NCI-H146 (cell line): ENCODE measurements around the gene SLC2A5.

ENCODE experiments used
- DNase-seq: peaks from one replicate; lab custom pipeline; 2025; lab: John Stamatoyannopoulos, UW

The SLC2A5 gene

DNA sequence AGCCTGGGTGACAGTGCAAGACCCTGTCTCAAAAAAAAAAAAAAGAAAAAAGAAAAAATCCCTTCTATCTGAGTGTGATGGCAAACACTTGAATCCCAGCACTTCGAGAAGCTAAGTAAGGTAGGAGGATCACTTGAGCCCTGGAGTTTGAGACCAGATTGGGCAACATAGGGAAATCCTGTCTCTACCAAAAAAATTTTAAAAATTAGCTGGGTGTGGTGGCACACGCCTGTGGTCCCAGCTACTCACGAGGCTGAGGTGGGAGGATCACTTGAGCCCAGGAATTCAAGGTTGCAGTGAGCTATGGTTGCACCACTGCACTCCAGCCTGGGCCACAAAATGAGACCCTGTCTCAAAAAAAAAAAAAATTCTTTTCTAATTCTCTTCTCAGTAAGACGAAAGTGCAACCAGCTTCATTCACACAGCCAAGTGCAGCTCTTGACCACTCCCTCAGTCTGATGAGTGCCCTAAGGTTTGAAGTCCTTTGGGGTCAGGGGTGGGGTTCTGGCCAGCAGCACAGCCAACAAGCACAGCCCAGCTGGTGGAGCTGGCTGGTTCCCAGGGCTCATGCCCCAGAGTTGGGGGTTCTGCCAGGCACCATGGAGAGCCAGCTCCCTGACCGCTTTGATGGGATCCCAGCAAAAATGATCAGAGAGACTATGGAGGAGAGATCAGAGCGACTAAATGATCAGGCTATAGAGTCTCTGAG is 8.0 kb downstream of the SLC2A5 start:
- DNase-seq, result no peak

GRCh38 chr1:9059891-9060744 is 9.3 kb downstream of the SLC2A5 start:
- no peak for DNase-seq

DNA sequence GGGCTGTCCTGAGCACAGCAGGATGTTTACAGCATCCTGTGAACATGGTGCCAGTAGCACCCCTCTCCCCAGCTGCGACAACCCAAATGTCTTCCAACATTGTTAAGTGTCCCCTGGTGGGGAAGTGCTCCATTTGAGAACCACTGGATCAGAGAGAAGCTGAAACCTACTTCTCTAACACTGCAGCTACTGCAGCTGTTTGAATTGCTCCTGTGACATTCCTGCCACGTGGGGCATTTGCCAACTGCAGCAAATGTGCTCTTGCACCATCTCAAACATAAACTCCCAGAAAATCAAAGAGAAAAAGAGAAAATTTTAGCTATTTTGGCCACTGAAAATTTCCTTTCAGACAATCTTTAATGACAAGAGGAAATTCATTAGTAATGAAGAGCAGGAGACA is 11.0 kb downstream of the SLC2A5 start:
- DNase-seq, result no peak

DNA sequence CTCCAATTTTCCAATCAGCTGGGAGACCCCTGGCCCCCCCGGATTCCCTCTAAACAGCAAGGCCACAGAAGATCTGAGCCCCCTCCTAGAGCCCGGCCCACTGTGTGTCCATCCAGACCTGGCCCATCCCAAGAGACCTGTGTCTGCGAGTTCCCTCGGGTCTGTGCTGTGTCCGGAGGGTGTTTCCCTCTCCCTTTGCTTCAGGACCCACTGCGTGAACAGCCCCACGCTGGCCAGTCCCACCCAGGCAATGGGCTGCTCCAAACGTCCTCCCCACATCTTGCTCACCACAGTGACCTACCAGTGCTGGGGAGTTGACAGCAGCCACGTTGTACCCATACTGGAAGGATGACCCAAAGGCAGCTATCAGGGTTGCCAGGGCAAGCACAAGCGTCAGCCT is 11.6 kb downstream of the SLC2A5 start:
- DNase-seq, result no peak

DNA sequence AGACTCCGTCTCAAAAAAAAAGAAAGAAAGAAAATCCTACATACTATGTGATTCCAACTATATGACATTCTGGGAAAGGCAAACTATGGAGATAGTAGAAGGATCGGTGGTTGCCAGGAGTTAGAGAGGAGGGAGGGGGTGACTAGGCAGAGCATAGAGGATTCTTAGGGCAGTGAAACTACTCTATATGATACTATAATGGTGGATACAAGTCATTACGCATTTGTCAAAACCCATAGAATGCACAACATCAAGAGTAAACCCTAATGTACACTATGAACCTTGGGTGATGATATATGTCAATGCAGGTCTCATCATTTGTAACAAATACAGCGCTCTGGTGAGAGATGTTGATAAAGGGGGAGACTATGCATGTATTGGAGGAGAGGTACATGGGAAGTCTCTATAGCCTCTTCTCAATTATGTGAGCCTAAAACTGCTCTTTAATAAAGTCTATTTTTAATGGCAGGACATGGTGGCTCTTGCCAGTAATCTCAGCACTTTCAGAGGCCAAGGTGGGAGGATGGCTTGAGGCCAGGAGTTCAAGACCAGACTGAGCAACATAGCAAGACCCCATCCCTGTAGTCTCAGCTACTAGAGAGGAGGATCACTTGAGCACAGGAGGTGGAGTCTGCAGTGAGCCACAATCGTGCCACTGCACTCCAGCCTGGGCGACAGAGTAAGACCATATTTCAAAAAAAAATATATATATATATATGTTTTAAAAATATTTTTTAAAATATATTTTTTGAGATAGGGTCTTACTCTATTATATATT is 17.0 kb downstream of the SLC2A5 start:
- no peak for DNase-seq

DNA sequence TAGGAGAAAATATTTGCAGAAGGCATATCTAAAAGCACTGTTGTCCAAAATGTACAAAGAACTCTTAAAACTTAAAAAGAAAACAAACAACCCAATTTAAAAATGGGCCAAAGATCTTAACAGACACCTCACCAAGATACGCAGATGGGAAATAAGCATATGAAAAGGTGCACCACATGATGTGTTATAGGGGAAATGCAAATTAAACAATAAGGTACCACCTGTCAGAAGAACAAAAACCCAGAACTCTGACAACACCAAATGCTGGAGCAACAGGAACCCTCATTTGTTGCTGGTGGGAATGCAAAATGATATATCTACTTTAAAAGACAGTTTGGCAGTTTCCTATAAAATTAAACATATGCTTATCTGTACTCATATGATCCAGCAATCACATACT is 18.1 kb downstream of the SLC2A5 start:
- DNase-seq, result no peak

DNA sequence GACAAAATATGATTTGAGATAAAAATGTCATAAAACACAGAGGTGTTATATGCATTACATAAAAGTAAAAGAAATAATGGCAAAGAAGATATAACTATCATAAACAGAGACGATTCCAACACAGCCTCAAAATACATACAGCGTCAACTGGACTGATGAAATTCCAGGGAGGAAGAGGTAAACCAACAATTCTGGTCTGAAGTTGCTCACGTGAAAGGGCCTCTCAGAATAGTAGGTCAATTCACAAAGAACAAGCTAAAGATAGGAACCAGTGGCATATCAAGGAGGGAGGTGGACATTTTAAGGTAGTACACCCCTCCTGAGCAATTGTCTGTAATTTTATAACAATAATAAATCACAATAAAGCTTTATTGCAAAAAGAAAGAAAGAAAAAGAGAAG is 18.6 kb downstream of the SLC2A5 start:
- DNase-seq, result no peak

DNA sequence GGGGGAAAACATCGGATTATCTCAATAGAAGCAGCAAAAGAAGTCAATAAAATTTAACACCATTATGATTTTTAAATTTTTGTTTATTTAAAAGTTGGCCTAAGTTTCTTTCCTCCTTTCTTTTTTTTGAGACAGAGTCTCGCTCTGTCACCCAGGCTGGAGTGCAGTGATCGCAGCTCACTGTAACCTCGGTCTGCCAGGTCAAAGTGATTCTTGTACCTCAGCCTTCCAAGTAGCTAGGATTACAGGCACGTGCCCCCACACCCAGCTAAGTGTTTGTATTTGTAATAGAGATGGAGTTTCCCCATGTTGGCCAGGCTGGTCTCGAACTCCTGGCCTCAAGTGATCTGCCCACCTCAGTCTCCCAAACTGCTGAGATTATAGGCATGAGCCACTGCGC is 20.9 kb downstream of the SLC2A5 start:
- no peak for DNase-seq

DNA sequence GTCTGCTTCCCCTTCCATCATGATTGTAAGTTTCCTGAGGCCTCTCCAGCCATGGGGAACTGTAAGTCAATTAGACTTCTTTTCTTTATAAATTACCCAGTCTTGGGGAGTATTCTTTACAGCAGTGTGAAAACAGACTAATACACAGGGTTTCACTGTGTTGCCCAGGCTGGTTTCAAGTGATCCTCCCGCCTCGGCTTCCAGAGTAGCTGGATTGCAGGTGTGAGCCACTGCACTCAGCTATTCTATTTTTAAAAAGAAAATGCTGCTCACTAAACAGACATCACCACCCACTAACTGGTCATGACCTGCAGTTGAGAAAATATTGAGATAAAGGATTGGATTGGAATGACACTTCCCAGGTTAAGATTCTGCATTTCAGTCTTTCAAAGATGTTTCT is 22.4 kb downstream of the SLC2A5 start:
- DNase-seq, result no peak

DNA sequence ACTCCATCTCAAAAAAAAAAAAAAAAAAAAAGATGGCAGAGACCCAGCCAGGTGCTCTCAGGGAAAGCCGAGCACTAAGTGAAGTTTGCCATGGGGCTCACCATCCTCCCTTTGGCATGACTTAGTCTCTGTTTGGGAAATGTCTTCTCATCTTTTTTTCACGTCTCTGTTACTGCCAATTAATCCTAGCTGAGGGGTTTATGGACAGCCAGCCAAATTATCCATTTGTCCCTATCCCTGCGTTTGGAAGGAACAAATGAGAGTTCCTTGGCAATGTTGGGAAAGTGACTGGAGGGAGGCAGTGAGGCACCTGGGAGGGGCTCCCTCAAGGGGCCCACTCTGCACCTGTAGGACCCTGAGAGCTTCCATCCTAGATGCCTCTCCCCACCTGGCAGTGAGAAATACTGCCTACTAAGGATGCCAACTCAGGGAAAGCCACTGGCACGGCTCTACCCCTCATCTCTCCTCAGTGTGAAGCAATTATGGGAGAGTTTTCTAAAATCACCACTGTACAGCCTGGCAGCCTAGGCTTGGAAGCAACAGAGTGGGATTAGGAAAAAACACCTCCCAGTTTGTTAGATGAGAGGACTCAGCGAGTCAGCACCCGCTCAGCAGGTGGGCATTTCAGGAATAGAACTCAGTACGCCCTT is 23.4 kb downstream of the SLC2A5 start:
- DNase-seq, result no peak

DNA sequence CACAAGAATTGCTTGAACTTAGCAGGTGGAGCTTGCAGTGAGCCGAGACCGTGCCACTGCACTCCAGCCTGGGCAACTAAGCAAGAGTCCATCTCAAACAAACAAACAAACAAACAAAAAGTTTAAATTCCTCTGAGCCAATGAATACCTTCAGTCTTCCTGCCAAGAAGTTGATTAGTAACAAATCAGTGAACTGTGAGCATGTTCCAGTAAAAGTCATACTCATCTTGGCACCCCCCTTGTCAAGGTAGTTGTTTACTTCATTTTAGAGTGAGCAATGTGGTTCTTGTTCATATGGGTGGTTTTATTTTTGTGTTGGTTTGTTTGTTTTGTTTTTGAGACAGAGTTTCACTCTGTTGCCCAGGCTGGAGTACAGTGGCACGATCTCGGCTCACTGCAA is 25.2 kb downstream of the SLC2A5 start:
- DNase-seq, result no peak

DNA sequence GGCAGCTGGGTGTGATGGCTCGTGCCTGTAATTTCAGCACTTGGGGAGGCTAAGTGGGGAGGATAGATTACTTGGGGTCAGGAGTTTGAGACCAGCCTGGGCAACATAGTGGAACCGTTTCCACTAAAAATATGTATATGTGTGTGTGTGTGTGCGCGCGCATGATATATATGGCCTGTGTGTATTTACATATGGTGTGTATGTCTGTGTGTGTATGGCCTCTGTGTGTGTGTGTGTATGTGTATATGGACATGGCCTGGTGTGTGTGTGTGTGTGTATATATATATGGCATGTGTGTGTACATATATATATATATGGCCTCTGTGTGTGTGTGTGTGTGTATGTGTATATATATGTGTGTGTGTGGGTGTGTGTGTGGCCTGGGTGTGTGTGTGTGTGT is 27.2 kb downstream of the SLC2A5 start:
- no peak for DNase-seq

DNA sequence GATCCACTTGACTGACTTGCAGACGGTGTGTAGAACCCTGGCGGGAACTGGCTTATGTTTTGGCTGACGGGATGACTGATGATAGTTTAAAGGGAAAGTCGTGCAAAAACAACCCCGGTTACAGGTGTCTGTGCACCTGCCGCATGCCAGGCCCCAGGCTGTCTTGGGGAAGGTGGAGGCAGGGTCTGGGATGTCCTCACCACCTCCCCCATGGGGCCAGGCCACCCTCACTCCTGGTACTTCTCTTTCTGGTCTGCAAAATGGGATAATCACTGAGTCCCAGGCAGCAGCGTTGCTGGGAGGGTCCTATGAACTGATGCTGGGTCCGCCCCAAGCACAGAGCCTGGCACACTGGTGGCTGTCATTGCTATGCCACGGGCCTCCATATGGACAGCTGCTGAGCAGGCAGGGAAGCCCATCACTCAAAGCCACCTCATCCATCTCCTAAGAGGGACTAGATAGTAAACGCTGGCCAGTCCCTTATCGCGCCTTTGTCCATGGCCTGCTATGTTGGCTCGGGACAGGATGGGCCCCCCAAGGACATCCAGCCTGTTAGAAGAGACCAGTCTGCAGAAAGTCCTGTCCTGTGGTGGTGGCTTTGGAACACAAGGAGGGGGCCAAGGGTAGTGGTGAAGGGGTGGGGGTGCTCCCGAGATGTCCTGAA is 28.2 kb downstream of the SLC2A5 start:
- no peak for DNase-seq

- no peak for DNase-seq
These were observed 28.8 kb downstream of the SLC2A5 start for GRCh38 chr1:9040659-9041030.

DNA sequence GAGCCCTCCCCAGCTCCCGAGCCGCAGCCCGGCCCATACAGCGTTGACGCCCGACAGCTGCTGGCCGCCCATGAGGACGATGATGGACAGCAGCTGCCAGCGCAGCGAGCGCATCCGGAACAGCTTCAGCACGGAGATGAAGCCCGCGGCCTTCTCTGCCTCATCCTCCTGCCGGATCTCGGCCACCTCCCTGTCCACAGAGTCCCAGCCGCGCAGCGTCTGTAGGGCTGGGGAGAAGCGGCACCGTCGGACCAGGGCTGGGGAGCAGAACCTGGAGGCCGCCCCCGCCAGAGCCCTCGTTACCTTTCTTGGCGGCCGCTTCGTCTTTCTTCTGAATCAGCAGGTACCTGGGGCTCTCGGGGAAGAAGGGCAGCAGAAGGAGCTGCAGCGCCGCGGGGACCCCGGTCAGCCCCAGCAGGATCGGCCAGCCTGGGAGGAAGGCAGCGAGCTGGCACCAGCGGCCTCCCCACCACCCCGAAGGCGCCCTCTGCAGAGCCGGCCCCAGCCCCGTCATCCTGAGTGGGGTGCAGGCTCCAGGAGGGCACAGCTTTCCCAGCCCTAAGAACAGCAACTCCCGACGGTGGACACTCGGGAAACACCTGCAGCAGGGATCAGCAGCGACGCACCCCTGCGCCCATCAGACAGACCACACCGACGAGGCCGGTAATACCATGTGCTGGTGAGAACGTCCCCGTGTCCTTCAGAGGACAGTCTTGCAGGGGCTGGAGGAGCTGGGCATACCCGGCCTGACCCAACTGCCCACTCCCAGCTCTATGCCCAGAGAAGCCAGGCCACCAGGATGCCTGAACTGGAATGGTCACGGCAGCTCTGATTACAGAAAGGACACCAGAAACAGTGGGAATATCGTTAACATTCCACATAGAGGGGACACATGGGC is 29.4 kb downstream of the SLC2A5 start:
- no peak for DNase-seq

- DNase-seq, result no peak
These were observed 30.3 kb downstream of the SLC2A5 start for GRCh38 chr1:9038881-9039760.

DNA sequence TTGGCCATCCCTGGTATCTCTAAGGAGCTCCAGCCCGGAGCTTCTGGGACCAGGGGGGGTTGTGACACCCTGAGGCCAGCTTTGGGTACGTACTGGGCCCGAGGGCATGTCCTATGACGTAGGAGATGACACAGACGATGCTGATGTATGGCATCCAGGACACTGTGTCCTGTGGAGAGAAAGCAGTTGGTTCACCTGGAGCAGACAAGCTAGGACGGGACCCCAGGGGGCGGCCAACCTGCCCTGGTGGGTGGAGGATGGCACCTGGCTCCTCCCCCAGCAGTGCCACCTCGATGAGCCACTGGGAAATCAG is 31.1 kb downstream of the SLC2A5 start:
- DNase-seq, result no peak

DNA sequence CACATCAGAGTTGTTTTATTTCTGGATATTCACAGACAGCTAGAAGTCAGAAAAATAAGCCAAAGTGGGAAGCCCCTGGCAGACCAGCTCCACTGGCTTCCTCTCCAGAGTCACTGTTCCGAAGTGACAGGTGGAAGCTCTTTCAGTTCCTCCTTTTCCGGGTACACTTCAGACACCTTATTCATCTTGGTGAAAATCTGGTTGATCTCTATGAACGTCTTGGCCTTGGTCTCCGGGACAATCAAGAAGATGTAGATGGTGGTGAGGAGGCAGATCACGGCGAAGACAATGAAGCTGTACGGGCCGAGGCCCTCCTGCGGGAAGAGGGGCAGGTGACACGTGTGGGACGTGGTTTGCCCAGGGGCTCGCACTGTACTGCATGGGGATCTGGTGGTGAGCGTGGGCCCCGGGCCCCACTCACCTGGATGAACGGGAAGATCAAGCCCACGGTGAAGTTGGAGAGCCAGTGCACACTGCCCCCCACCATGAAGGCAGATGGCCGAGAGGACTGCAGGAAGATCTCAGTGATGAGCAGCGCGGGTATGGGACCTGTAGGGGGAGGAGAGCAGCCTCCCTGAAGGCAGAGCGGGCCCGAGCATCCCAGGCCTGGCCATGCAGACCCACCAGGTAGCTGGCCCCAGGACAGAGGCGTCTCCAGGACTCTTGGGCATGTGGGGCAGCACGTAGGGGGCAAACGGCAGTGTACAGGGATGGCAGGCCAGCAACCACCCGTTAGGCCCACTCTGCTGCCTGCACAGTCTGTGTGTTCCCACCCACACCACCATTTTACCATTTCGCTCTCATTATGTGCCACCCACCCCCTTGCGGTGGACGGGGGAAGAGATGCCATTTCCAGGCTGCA is 31.7 kb downstream of the SLC2A5 start:
- DNase-seq, result no peak

GRCh38 chr1:9035226-9035625 is 34.2 kb downstream of the SLC2A5 start:
- DNase-seq, result no peak
